Smooth muscle cell (in vitro differentiated cells): ENCODE results near the gene RAB42. TPM values are rescaled to one million over a fixed set of nuclear protein-coding genes. Genes with fewer than 3 reads are reported as not detected.
"Not testable (repeated sequence)": the region's sequence is repeated elsewhere in the genome, so short reads cannot be mapped to it uniquely, and the experiment has no call there.

Source experiments
- DNase-seq: peaks from one replicate; lab custom pipeline; 2025; ENCODE audit not compliant: unreplicated experiment; lab: John Stamatoyannopoulos, UW
- H2AFZ ChIP-seq: fragments of 200-600 bp; sonication (generic); 2 replicates; pipeline ENCODE4 v1.6.0; 2016; ENCODE audit warnings: antibody characterized with exemption, low read depth, mild to moderate bottlenecking
- H3F3A ChIP-seq: fragments of 200-600 bp; sonication (generic); 2 replicates; pipeline ENCODE4 v1.6.0; 2017; ENCODE audit warnings: antibody characterized with exemption, low read depth
- H3K27ac ChIP-seq: fragments of 200-600 bp; sonication (generic); 2 replicates; pipeline ENCODE4 v1.5.1; 2016; ENCODE audit warnings: low read depth, mild to moderate bottlenecking
- H3K27me3 ChIP-seq: fragments of 200-600 bp; sonication (generic); 2 replicates; pipeline ENCODE4 v1.6.1; 2016; ENCODE audit warnings: low read depth, mild to moderate bottlenecking
- H3K36me3 ChIP-seq: fragments of 200-600 bp; sonication (generic); 2 replicates; pipeline ENCODE4 v1.5.1; 2016; ENCODE audit warnings: low read depth
- H3K4me1 ChIP-seq: fragments of 200-600 bp; sonication (generic); 2 replicates; pipeline ENCODE4 v1.5.1; 2016; ENCODE audit warnings: low read depth
- H3K4me2 ChIP-seq: fragments of 200-600 bp; sonication (generic); 2 replicates; pipeline ENCODE4 v1.6.0; 2016; ENCODE audit warnings: mild to moderate bottlenecking
- H3K4me3 ChIP-seq: fragments of 200-600 bp; sonication (generic); 2 replicates; pipeline ENCODE4 v1.5.1; 2016; ENCODE audit warnings: mild to moderate bottlenecking
- H3K79me2 ChIP-seq: fragments of 200-600 bp; sonication (generic); 2 replicates; pipeline ENCODE4 v1.6.0; 2016; ENCODE audit warnings: low read depth, mild to moderate bottlenecking
- H3K9ac ChIP-seq: fragments of 200-600 bp; sonication (generic); 2 replicates; pipeline ENCODE4 v1.6.0; 2016; ENCODE audit warnings: low read depth
- H3K9me3 ChIP-seq: fragments of 200-600 bp; sonication (generic); replicated peaks from 2 replicates; pipeline ENCODE4 v1.5.1; 2016; ENCODE audit warnings: low read depth
- H4K20me1 ChIP-seq: fragments of 200-600 bp; sonication (generic); 2 replicates; pipeline ENCODE4 v1.6.0; 2016; ENCODE audit warnings: low read depth
- WGBS: methylation state at CpG from one replicate; pipeline ENCODE4 v1.1.7; 2016; ENCODE audit warnings: low lambda C conversion rate; 5-methylcytosine and 5-hydroxymethylcytosine counted together
- polyA plus RNA-seq: library from polyadenylated mRNA; unstranded; fragments of >200 nt; fragmentation: Nextera tagmentation; extraction: Ambion mirVana; gene quantifications from 2 replicates; pipeline ENCODE4 v1.2.1, GENCODE V29; 2016
- total RNA-seq: library from RNA; depleted of rRNA; stranded (reverse); fragments of >200 nt; gene quantifications from 2 replicates; pipeline ENCODE4 v1.2.3, GENCODE V29; 2014
- TF ChIP-seq, protein P1 (sequence below): fragments of 200-600 bp; sonication (generic); IDR thresholded peaks from 2 replicates; pipeline ENCODE4 v1.5.1; 2017; ENCODE audit warnings: borderline replicate concordance, mild to moderate bottlenecking, antibody characterized with exemption; ENCODE audit not compliant: insufficient read depth, poor library complexity, severe bottlenecking

The RAB42 gene
- total and polyA plus RNA-seq, 2 experiments from 2014 or later, result 8.6 to 9.7 TPM

DNA sequence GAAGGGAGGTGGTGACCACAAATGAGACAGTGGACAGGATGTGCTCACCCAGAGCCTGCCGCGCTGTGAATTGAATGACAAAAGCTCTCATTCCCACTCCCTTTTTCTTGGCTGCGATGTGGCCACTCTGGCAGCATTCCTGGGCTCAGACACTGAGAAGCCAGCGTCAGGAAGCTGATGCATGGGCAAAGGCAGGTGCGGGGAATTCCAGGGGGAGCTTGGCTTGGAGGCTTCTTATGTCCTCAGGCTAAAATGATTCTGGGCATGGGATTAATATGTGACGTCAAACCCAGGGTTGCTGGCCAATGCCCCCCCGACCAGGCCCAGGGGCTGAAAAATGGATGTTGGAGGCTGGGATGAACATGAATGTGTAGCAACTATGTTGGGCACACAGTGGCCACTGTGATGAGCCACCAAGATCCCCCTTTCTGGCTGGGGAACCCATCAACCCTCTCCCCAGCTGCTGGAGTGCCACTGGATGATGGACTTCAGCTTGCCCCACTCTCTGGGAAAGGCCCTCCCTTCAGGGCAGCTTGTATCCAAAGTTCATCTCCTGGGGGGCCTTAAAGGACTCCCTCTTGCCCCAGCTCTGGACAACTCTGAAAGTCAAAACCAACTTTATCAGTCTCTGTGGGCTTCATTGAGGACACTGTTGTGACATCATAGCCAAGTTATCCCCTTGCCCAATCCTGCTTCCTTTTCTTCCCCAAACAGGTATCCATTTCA is 2.8 kb downstream of the RAB42 start:
- H3K9me3 ChIP-seq, DNase-seq, H3F3A ChIP-seq, H3K9ac ChIP-seq, H3K27ac ChIP-seq, H3K36me3 ChIP-seq, H3K27me3 ChIP-seq, H3K4me3 ChIP-seq, H3K4me1 ChIP-seq, H2AFZ ChIP-seq, H4K20me1 ChIP-seq, H3K79me2 ChIP-seq, H3K4me2 ChIP-seq: not testable (repeated sequence)
- 73% methylated on average over 7 of the region's 7 CpGs for WGBS

- 96% methylated on average over 10 of the region's 10 CpGs for WGBS
Measured at GRCh38 chr1:28595412-28596191, 3.5 kb downstream of the RAB42 start.

DNA sequence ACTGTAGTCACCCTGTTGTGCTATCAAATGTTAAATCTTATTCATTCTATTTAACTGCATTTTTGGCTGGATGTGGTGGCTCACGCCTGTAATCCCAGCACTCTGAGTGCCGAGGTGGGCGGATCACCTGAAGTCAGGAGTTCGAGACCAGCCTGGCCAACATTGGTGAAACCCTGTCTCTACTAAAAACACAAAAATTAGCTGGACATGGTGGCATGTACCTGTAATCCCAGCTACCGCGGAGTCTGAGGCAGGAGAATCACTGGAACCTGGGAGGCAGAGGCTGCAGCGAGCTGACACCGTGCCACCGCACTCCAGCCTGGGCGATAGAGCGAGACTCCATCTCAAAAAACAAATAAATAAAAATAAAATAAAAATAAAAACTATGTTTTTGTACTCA is 4.2 kb downstream of the RAB42 start:
- H3K9ac ChIP-seq, H3K27me3 ChIP-seq, H4K20me1 ChIP-seq, H3K79me2 ChIP-seq, DNase-seq, H3K4me1 ChIP-seq, H3K27ac ChIP-seq, H2AFZ ChIP-seq, H3F3A ChIP-seq, H3K9me3 ChIP-seq, H3K4me3 ChIP-seq, H3K4me2 ChIP-seq, H3K36me3 ChIP-seq: not testable (repeated sequence)
- WGBS, result 97% methylated on average over 11 of the region's 11 CpGs

More at GRCh38 chr1:28595412-28596191, 3.5 kb downstream of the RAB42 start:
- TF ChIP-seq, protein P1, sequence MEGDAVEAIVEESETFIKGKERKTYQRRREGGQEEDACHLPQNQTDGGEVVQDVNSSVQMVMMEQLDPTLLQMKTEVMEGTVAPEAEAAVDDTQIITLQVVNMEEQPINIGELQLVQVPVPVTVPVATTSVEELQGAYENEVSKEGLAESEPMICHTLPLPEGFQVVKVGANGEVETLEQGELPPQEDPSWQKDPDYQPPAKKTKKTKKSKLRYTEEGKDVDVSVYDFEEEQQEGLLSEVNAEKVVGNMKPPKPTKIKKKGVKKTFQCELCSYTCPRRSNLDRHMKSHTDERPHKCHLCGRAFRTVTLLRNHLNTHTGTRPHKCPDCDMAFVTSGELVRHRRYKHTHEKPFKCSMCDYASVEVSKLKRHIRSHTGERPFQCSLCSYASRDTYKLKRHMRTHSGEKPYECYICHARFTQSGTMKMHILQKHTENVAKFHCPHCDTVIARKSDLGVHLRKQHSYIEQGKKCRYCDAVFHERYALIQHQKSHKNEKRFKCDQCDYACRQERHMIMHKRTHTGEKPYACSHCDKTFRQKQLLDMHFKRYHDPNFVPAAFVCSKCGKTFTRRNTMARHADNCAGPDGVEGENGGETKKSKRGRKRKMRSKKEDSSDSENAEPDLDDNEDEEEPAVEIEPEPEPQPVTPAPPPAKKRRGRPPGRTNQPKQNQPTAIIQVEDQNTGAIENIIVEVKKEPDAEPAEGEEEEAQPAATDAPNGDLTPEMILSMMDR, result no peak
- no peak overlapping the region for H2AFZ ChIP-seq
- H3K4me2 ChIP-seq, result no peak overlapping the region
- H3K9ac ChIP-seq, result no peak overlapping the region
- H3F3A ChIP-seq, result peaks cover 8% of the 10 kb centered on the region
- no peaks in the 10 kb centered on the region for H3K27me3 ChIP-seq
- no peak overlapping the region for H3K4me3 ChIP-seq
- DNase-seq, result no peak
- H4K20me1 ChIP-seq, result no peaks in the 10 kb centered on the region
- no peaks in the 10 kb centered on the region for H3K36me3 ChIP-seq
- H3K79me2 ChIP-seq, result no peaks in the 10 kb centered on the region
- H3K4me1 ChIP-seq, result peaks cover 3% of the 10 kb centered on the region
- H3K9me3 ChIP-seq, result no peaks in the 10 kb centered on the region
- no peak overlapping the region for H3K27ac ChIP-seq

- Histone ChIP-seq H3K9ac (peak overlapping the region; percentile 36), H3K27ac (peak overlapping the region; percentile 70), H3F3A (peaks cover 7% of the 10 kb centered on the region), H2AFZ (no peak overlapping the region), H3K4me3 (no peak overlapping the region), H3K4me1 (no peaks in the 10 kb centered on the region), H3K79me2 (no peaks in the 10 kb centered on the region), H3K4me2 (peak overlapping the region; percentile 58), H3K27me3 (no peaks in the 10 kb centered on the region), H3K9me3 (no peaks in the 10 kb centered on the region), H4K20me1 (no peaks in the 10 kb centered on the region), H3K36me3 (peaks cover 6% of the 10 kb centered on the region)
- 3% methylated on average over 3 of the region's 3 CpGs for WGBS
- no peak for DNase-seq
- TF ChIP-seq, protein P1, result no peak
Measured at GRCh38 chr1:28601696-28602095, 9.6 kb downstream of the RAB42 start.
